ENCODE measurements around the gene GPR52. TPM values are rescaled to one million over a fixed set of nuclear protein-coding genes. Genes with fewer than 3 reads are reported as not detected.

Gene GPR52
- polyA plus RNA-seq, 1 of the 3 experiments (the other 2 are of a cell fraction) = 0.08 TPM

DNA sequence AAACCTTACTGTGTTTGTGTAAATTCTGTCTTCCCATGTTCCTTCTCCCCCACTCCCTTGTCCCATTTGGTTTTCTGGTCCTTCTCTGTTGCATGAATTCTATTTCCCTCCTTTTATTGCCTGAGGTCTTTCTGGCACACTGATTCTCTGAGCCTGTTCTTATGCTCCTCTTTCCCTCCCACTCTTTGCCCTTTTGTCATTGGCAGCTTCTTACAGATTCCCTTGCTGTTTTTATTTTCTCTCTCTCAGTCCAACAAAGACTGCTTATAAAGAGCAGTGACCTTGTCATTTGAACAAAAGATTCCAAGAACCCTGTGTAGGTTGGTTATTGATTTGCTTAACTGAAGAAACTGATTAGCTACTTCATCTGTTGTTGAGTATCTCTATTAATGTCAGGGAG is 49.7 kb downstream of the GPR52 start (continued):
- TF ChIP-seq, protein P1, sequence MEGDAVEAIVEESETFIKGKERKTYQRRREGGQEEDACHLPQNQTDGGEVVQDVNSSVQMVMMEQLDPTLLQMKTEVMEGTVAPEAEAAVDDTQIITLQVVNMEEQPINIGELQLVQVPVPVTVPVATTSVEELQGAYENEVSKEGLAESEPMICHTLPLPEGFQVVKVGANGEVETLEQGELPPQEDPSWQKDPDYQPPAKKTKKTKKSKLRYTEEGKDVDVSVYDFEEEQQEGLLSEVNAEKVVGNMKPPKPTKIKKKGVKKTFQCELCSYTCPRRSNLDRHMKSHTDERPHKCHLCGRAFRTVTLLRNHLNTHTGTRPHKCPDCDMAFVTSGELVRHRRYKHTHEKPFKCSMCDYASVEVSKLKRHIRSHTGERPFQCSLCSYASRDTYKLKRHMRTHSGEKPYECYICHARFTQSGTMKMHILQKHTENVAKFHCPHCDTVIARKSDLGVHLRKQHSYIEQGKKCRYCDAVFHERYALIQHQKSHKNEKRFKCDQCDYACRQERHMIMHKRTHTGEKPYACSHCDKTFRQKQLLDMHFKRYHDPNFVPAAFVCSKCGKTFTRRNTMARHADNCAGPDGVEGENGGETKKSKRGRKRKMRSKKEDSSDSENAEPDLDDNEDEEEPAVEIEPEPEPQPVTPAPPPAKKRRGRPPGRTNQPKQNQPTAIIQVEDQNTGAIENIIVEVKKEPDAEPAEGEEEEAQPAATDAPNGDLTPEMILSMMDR (IDR thresholded peaks at IDR 0.05) = no peak
- no peak for TF ChIP-seq RFX5 (IDR thresholded peaks at IDR 0.05; ENCODE audit: low read length)
- no peak for TF ChIP-seq POLR2AphosphoS5 (IDR thresholded peaks at IDR 0.05; ENCODE audit: low read depth, low read length)

Data from SK-N-SH (cell line).